DMS153 (cell line): ENCODE measurements around the gene SOX8.

Experiments used
- DNase-seq: peaks from one replicate; lab custom pipeline; 2025; lab: John Stamatoyannopoulos, UW

Gene SOX8

GRCh38 chr16:974001-974601 is 7.5 kb upstream of the SOX8 start:
- no peak for DNase-seq

GRCh38 chr16:974611-975261 is 6.8 kb upstream of the SOX8 start:
- DNase-seq, result no peak

GRCh38 chr16:975291-975690 is 6.3 kb upstream of the SOX8 start:
- no peak for DNase-seq

GRCh38 chr16:976389-976931 is 5.1 kb upstream of the SOX8 start:
- DNase-seq, result no peak

- no peak for DNase-seq
Measured at GRCh38 chr16:977081-977701, 4.4 kb upstream of the SOX8 start.

GRCh38 chr16:977896-978295 is 3.7 kb upstream of the SOX8 start:
- no peak for DNase-seq

GRCh38 chr16:978403-978802 is 3.2 kb upstream of the SOX8 start:
- no peak for DNase-seq

GRCh38 chr16:979147-979546 is 2.4 kb upstream of the SOX8 start:
- DNase-seq, result no peak

- no peak for DNase-seq
Measured at GRCh38 chr16:979859-980594, 1.5 kb upstream of the SOX8 start.

GRCh38 chr16:980595-980854 is 1.0 kb upstream of the SOX8 start:
- no peak for DNase-seq

- DNase-seq, result no peak
Measured at GRCh38 chr16:982145-983043, 824 bp downstream of the SOX8 start.

- no peak for DNase-seq
Measured at GRCh38 chr16:983044-984030, 1.8 kb downstream of the SOX8 start.

GRCh38 chr16:984121-984694 is 2.6 kb downstream of the SOX8 start:
- no peak for DNase-seq

GRCh38 chr16:984736-985636 is 3.4 kb downstream of the SOX8 start:
- DNase-seq, result no peak

- no peak for DNase-seq
Measured at GRCh38 chr16:985646-986400, 4.3 kb downstream of the SOX8 start.

GRCh38 chr16:986411-986810 is 4.8 kb downstream of the SOX8 start:
- no peak for DNase-seq

- no peak for DNase-seq
Measured at GRCh38 chr16:986925-987582, 5.5 kb downstream of the SOX8 start.

- no peak for DNase-seq
Measured at GRCh38 chr16:987906-988305, 6.3 kb downstream of the SOX8 start.
